GM19240 (cell line): Measurements from ENCODE around the gene PACRG.
"Not testable (repeated sequence)": the region's sequence is repeated elsewhere in the genome, so short reads cannot be mapped to it uniquely, and the experiment has no call there.

ENCODE experiments used
- DNase-seq: peaks from one replicate; pipeline ENCODE4 v3.0.0; 2011; ENCODE audit warnings: low spot score; ENCODE audit not compliant: insufficient read length

PACRG gene

GRCh38 chr6:162941128-162941527 is 213.4 kb downstream of the PACRG start:
- DNase-seq: no peak

- no peak for DNase-seq
These were observed 215.1 kb downstream of the PACRG start for GRCh38 chr6:162942866-162943265.

GRCh38 chr6:162943369-162943768 is 215.6 kb downstream of the PACRG start:
- no peak for DNase-seq

GRCh38 chr6:162951164-162951743 is 223.5 kb downstream of the PACRG start:
- DNase-seq: no peak

- no peak for DNase-seq
These were observed 224.6 kb downstream of the PACRG start for GRCh38 chr6:162952423-162952822.

- no peak for DNase-seq
These were observed 229.3 kb downstream of the PACRG start for GRCh38 chr6:162957062-162957461.

- DNase-seq: no peak
These were observed 233.1 kb downstream of the PACRG start for GRCh38 chr6:162960679-162961457.

- DNase-seq: no peak
These were observed 234.3 kb downstream of the PACRG start for GRCh38 chr6:162962093-162962492.

GRCh38 chr6:162963861-162964260 is 236.1 kb downstream of the PACRG start:
- DNase-seq: no peak

- DNase-seq: no peak
These were observed 236.8 kb downstream of the PACRG start for GRCh38 chr6:162964488-162965140.

GRCh38 chr6:162965366-162965765 is 237.6 kb downstream of the PACRG start:
- no peak for DNase-seq

- DNase-seq: no peak
These were observed 242.5 kb downstream of the PACRG start for GRCh38 chr6:162970246-162970645.

GRCh38 chr6:162971356-162971755 is 243.6 kb downstream of the PACRG start:
- no peak for DNase-seq

- no peak for DNase-seq
These were observed 245.5 kb downstream of the PACRG start for GRCh38 chr6:162973151-162973872.

GRCh38 chr6:162973980-162974379 is 246.2 kb downstream of the PACRG start:
- no peak for DNase-seq

- DNase-seq: no peak
These were observed 246.9 kb downstream of the PACRG start for GRCh38 chr6:162974685-162975084.

GRCh38 chr6:162976141-162976540 is 248.4 kb downstream of the PACRG start:
- DNase-seq: no peak

GRCh38 chr6:162983234-162983633 is 255.5 kb downstream of the PACRG start:
- DNase-seq: not testable (repeated sequence)

- DNase-seq: no peak
These were observed 271.0 kb downstream of the PACRG start for GRCh38 chr6:162998777-162999176.

GRCh38 chr6:162999575-163000285 is 272.0 kb downstream of the PACRG start:
- no peak for DNase-seq

GRCh38 chr6:163001330-163001729 is 273.6 kb downstream of the PACRG start:
- peak; percentile 8 for DNase-seq
